ENCODE measurements around the gene GALNT17.

DNA sequence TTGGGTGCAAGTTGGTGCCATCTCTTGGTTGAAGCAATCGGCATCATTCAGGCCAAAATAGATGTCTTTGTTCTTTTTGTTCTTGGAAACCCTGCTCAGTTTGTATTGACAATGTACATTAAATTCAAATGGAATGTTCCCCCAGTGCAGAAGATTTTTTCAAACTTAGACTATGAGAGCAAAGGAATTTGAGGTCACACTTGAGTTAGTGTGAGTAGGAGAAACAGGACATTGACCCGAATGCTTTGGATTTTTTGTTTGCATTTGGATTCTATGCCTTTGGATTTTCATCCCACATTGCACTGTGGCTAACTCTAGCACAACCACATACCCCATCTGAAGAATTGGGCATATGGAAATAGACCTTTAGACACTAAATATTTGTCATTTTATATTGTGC is 480.0 kb downstream of the GALNT17 start:
- no peak for TF ChIP-seq POLR2AphosphoS5 (IDR thresholded peaks at IDR 0.05; ENCODE audit: low read depth, low read length)
- TF ChIP-seq, protein P1, sequence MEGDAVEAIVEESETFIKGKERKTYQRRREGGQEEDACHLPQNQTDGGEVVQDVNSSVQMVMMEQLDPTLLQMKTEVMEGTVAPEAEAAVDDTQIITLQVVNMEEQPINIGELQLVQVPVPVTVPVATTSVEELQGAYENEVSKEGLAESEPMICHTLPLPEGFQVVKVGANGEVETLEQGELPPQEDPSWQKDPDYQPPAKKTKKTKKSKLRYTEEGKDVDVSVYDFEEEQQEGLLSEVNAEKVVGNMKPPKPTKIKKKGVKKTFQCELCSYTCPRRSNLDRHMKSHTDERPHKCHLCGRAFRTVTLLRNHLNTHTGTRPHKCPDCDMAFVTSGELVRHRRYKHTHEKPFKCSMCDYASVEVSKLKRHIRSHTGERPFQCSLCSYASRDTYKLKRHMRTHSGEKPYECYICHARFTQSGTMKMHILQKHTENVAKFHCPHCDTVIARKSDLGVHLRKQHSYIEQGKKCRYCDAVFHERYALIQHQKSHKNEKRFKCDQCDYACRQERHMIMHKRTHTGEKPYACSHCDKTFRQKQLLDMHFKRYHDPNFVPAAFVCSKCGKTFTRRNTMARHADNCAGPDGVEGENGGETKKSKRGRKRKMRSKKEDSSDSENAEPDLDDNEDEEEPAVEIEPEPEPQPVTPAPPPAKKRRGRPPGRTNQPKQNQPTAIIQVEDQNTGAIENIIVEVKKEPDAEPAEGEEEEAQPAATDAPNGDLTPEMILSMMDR (IDR thresholded peaks at IDR 0.05) = no peak
- TF ChIP-seq SIN3A (IDR thresholded peaks at IDR 0.05; ENCODE audit: borderline replicate concordance, insufficient read depth, low read depth, low read length) = no peak
- TF ChIP-seq, protein P2, sequence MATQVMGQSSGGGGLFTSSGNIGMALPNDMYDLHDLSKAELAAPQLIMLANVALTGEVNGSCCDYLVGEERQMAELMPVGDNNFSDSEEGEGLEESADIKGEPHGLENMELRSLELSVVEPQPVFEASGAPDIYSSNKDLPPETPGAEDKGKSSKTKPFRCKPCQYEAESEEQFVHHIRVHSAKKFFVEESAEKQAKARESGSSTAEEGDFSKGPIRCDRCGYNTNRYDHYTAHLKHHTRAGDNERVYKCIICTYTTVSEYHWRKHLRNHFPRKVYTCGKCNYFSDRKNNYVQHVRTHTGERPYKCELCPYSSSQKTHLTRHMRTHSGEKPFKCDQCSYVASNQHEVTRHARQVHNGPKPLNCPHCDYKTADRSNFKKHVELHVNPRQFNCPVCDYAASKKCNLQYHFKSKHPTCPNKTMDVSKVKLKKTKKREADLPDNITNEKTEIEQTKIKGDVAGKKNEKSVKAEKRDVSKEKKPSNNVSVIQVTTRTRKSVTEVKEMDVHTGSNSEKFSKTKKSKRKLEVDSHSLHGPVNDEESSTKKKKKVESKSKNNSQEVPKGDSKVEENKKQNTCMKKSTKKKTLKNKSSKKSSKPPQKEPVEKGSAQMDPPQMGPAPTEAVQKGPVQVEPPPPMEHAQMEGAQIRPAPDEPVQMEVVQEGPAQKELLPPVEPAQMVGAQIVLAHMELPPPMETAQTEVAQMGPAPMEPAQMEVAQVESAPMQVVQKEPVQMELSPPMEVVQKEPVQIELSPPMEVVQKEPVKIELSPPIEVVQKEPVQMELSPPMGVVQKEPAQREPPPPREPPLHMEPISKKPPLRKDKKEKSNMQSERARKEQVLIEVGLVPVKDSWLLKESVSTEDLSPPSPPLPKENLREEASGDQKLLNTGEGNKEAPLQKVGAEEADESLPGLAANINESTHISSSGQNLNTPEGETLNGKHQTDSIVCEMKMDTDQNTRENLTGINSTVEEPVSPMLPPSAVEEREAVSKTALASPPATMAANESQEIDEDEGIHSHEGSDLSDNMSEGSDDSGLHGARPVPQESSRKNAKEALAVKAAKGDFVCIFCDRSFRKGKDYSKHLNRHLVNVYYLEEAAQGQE (IDR thresholded peaks at IDR 0.05; ENCODE audit: insufficient read depth in 1 of 2, low read depth in 2 of 2, low read length in 1 of 2) = no peak
